Liver (tissue), 3 donors: ENCODE results near the gene FAM153A.
"Not testable (repeated sequence)": the region's sequence is repeated elsewhere in the genome, so short reads cannot be mapped to it uniquely, and the experiment has no call there.

Experiments
- FOXA1 ChIP-seq: IDR thresholded peaks from 2 replicates; pipeline ENCODE4 v1.6.1; 2016; ENCODE audit warnings: antibody characterized with exemption
- GABPA ChIP-seq, 2 donors: IDR thresholded peaks in 1 of 2; conservative IDR thresholded peaks in 1 of 2; 2 replicates each; pipeline ENCODE4 v1.6.1; 2016; ENCODE audit warnings: antibody characterized with exemption in 2 of 2, mild to moderate bottlenecking in 1 of 2, moderate library complexity in 1 of 2
- HNF4G ChIP-seq: IDR thresholded peaks from 2 replicates; pipeline ENCODE4 v1.6.1; 2016; ENCODE audit warnings: antibody characterized with exemption
- JUND ChIP-seq, 2 donors: IDR thresholded peaks; 2 replicates each; pipeline ENCODE4 v1.6.1; 2016; ENCODE audit warnings: antibody characterized with exemption in 2 of 2
- RAD21 ChIP-seq, 2 donors: IDR thresholded peaks; 2 replicates each; pipeline ENCODE4 v1.6.1; 2016; ENCODE audit warnings: antibody characterized with exemption in 2 of 2, mild to moderate bottlenecking in 2 of 2
- SP1 ChIP-seq: IDR thresholded peaks from 2 replicates; pipeline ENCODE4 v1.6.1; 2018; ENCODE audit warnings: antibody characterized with exemption, mild to moderate bottlenecking
- TAF1 ChIP-seq: conservative IDR thresholded peaks from 2 replicates; pipeline ENCODE4 v1.6.1; 2016; ENCODE audit warnings: antibody characterized with exemption, mild to moderate bottlenecking
- YY1 ChIP-seq: IDR thresholded peaks from 2 replicates; pipeline ENCODE4 v1.6.1; 2016; ENCODE audit warnings: antibody characterized with exemption, mild to moderate bottlenecking
- TF ChIP-seq, protein P1 (sequence below): fragments of 150-350 bp; IDR thresholded peaks from 2 replicates; pipeline ENCODE4 v1.5.1; 2017; ENCODE audit warnings: improper control_type of control experiment, low read depth, low read length; ENCODE audit not compliant: missing input control
- TF ChIP-seq, protein P2 (sequence below): IDR thresholded peaks from 2 replicates; pipeline ENCODE4 v1.6.1; 2016; ENCODE audit warnings: antibody characterized with exemption
- TF ChIP-seq, protein P3 (sequence below): IDR thresholded peaks from 2 replicates; pipeline ENCODE4 v1.6.1; 2016; ENCODE audit warnings: antibody characterized with exemption
- TF ChIP-seq, protein P4 (sequence below): IDR thresholded peaks from 2 replicates; pipeline ENCODE4 v1.6.1; 2016; ENCODE audit warnings: antibody characterized with exemption, mild to moderate bottlenecking
- donor health status: healthy.
- donor health status: healthy.

DNA sequence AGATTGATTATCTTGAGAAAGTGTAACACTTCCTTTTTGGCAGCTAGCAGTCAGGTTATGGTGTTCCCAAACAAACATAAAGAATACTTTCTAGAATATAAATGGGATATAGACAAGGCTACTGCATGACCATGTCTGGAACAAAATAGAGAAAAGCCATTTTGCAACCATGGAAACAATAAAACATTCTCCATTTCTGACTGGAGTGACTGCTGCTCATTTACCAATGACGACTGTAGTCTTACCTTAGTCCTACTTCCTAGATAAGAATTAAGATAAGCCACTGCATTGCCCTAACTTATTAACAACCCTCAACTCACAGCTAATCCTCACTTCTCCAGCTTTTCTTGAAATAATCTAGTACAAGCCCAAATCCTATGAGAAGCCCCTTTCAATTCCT is 100.8 kb downstream of the FAM153A start:
- TF ChIP-seq, protein P1, sequence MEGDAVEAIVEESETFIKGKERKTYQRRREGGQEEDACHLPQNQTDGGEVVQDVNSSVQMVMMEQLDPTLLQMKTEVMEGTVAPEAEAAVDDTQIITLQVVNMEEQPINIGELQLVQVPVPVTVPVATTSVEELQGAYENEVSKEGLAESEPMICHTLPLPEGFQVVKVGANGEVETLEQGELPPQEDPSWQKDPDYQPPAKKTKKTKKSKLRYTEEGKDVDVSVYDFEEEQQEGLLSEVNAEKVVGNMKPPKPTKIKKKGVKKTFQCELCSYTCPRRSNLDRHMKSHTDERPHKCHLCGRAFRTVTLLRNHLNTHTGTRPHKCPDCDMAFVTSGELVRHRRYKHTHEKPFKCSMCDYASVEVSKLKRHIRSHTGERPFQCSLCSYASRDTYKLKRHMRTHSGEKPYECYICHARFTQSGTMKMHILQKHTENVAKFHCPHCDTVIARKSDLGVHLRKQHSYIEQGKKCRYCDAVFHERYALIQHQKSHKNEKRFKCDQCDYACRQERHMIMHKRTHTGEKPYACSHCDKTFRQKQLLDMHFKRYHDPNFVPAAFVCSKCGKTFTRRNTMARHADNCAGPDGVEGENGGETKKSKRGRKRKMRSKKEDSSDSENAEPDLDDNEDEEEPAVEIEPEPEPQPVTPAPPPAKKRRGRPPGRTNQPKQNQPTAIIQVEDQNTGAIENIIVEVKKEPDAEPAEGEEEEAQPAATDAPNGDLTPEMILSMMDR = not testable (repeated sequence)
- TF ChIP-seq TAF1; GABPA (IDR thresholded peaks at IDR 0.05 in 1 of 2, conservative IDR thresholded peaks at IDR 0.05 in 1 of 2); FOXA1; SP1; RAD21 (IDR thresholded peaks at IDR 0.05); YY1; HNF4G; JUND (IDR thresholded peaks at IDR 0.05): not testable (repeated sequence)
- TF ChIP-seq, protein P2, sequence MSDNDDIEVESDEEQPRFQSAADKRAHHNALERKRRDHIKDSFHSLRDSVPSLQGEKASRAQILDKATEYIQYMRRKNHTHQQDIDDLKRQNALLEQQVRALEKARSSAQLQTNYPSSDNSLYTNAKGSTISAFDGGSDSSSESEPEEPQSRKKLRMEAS = not testable (repeated sequence)
- TF ChIP-seq, protein P3, sequence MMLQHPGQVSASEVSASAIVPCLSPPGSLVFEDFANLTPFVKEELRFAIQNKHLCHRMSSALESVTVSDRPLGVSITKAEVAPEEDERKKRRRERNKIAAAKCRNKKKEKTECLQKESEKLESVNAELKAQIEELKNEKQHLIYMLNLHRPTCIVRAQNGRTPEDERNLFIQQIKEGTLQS = not testable (repeated sequence)
- TF ChIP-seq, protein P4, sequence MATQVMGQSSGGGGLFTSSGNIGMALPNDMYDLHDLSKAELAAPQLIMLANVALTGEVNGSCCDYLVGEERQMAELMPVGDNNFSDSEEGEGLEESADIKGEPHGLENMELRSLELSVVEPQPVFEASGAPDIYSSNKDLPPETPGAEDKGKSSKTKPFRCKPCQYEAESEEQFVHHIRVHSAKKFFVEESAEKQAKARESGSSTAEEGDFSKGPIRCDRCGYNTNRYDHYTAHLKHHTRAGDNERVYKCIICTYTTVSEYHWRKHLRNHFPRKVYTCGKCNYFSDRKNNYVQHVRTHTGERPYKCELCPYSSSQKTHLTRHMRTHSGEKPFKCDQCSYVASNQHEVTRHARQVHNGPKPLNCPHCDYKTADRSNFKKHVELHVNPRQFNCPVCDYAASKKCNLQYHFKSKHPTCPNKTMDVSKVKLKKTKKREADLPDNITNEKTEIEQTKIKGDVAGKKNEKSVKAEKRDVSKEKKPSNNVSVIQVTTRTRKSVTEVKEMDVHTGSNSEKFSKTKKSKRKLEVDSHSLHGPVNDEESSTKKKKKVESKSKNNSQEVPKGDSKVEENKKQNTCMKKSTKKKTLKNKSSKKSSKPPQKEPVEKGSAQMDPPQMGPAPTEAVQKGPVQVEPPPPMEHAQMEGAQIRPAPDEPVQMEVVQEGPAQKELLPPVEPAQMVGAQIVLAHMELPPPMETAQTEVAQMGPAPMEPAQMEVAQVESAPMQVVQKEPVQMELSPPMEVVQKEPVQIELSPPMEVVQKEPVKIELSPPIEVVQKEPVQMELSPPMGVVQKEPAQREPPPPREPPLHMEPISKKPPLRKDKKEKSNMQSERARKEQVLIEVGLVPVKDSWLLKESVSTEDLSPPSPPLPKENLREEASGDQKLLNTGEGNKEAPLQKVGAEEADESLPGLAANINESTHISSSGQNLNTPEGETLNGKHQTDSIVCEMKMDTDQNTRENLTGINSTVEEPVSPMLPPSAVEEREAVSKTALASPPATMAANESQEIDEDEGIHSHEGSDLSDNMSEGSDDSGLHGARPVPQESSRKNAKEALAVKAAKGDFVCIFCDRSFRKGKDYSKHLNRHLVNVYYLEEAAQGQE = not testable (repeated sequence)
